HG03342 (cell line): Measurements from ENCODE around the gene MTMR12.
"Not testable (repeated sequence)": the region's sequence is repeated elsewhere in the genome, so short reads cannot be mapped to it uniquely, and the experiment has no call there.

Experiments used
- ATAC-seq: cut with Tn5 transposase; IDR thresholded peaks from one replicate; pipeline ENCODE4 v1.9.1; 2021; ENCODE audit warnings: mild to moderate bottlenecking, moderate library complexity; ENCODE audit not compliant: unreplicated experiment

MTMR12 gene

DNA sequence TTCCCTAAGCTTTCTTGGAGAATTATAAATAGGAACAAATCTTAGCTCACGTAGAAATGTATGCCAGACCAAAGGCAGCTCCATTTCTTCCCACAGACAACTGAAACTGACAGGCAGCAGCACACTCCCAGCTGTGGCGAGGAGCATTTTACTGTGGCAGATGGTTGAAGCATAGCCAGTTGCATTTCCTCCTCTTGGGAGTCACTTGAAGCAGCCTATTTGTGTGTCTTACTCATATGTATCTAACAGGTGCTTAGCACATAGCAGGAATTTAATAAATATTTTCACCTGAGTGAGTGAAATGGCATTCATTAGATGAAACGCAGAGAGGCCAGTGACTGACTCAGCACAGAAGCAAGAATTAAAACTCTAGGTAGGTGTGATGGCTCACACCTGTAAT, 12.3 kb upstream of the MTMR12 start:
- peak; percentile 65 for ATAC-seq

DNA sequence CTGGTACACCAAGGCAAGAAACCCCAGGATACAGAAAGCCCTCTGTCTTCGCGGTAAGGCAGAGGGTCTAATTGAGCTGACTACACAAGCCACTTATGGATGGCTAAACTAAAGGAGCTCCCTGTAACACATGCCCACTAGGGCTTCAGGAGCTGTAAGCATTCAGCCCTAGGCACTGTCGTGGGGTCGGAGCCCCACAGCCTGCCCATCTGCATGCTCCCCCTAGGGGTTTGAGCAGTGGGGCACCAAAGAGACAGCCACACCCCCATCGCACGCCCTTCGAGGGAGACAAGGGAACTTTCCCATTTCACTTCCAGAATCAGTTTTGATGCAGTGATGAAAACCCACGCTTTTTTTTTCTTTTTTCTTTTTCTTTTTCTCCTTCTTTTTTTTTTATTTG, 11.0 kb upstream of the MTMR12 start:
- ATAC-seq = no peak

DNA sequence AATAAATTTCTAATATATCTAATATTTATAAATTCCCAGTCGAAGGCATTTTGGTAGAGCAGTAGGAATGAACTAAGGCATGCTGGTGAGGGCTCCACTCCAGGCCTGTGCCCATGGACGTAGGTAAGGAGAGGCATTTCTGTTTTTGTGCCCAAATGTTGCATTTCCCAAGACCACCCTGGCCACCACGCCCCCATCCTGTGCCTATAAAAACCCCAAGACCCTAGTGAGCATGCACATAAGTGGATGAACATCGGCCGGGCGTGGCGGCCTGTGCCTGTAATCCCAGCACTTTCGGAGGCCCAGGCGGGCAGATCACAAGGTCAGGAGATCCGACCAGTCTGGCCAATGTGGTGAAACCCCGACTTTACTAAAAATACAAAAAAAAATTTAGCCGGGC, 10.1 kb upstream of the MTMR12 start:
- no peak for ATAC-seq

DNA sequence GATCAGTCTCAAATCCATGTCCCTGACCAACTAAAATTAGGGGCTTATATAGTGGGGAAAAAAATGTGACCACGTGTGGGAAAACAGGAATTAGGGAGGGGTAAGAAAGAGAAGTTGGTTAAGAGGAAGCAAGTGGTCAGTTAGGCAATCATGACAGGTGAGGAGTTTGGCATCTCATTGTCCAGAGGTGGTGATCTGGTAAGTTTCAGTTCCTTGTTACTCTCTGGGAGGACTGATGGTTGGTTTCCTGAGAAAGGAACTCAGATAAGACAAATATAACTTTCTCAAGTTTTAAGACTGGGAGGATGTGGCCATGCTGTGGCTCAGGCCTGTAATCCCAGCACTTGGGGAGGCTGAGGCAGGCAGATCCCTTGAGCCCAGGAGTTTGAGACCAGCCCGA, 9.0 kb upstream of the MTMR12 start:
- not testable (repeated sequence) for ATAC-seq

DNA sequence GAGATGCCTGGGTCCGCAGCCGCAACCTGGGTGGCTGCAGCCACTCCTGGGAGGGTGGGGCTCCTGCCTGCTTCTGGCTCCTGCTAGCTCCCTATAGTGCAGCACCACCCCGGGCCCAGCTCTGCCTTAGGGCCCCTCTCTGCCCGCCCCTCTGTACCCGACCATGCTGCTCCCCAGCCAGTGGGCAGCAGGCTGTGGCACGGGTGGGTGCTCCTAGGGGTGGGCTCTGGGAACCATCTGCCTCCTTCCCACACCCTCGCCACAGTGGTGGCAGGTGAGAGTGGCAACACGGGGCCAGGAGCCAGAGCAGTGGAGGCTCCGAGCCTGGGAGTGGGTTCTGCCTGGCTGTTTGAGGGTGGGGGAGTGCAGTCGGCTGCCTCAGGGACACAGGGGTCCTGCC, 7.8 kb upstream of the MTMR12 start:
- no peak for ATAC-seq

DNA sequence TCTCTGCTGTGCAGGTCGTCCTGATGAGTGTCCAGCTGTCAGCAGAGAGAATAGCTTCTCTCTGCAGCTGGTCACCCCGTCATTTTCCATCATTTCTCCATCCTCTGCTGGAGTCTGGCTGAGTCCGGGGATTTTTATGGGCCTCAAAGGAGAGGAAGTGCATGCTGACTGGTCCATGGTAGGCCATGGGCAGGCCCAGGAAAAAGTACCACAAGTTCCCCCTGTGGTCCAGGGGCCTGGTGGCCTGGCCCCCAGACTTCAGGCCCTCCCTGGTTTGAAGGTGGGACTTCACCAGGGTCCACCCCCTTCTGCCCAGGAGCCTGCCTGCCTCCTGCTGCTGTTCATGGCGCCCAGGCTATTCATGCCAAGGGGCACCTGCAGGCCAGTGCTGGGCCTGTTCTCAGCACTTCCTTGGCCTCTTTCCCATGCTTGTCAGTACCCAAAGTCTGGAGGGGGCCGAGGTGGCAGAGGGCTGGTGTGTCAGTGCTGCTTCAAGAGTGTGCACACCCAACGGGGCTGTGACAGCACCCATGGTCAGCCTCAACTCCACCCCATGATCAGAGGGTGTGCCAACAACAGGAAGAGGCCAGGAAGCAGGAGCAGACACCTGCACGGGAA, 7.3 kb upstream of the MTMR12 start:
- no peak for ATAC-seq

DNA sequence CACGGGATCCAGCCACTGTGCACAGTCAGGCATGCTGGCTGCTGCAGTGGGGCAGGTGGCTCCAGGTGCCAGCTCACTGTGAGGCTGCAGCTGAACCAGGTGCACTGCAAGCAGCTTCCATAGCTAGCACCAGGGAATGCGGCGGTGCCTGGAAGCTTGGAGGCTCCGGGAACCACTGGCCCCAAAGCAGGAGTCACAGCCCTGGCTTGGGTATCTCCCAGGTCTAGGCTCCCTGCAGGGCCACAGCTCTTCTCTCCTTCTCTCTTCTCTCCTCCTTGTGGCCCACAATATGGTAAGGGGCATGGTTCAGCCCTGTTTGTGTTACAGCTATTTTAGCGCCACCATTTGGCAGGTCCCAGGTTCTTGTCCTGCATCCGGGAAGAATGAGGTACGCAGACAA, 6.7 kb upstream of the MTMR12 start:
- ATAC-seq = no peak

DNA sequence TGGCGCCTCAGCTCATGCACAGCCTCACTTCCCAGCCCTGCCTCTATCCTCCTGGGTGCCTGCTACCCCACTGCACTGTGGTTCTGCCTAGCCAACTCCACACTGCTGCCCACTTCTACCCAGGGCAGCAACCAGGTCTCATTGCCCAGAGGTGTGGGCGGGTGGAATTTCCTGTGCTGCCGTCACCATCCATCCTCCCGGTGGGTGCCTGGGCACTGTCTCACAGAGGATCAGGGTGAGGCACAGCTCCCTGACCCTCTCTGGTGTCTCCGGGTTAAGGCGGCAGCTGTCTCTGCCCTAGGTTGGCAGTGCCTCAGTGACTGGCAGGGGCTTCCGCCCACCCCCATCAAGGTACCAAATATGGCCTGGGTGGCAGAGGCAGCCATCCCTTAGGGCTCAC, 4.3 kb upstream of the MTMR12 start:
- ATAC-seq = no peak

DNA sequence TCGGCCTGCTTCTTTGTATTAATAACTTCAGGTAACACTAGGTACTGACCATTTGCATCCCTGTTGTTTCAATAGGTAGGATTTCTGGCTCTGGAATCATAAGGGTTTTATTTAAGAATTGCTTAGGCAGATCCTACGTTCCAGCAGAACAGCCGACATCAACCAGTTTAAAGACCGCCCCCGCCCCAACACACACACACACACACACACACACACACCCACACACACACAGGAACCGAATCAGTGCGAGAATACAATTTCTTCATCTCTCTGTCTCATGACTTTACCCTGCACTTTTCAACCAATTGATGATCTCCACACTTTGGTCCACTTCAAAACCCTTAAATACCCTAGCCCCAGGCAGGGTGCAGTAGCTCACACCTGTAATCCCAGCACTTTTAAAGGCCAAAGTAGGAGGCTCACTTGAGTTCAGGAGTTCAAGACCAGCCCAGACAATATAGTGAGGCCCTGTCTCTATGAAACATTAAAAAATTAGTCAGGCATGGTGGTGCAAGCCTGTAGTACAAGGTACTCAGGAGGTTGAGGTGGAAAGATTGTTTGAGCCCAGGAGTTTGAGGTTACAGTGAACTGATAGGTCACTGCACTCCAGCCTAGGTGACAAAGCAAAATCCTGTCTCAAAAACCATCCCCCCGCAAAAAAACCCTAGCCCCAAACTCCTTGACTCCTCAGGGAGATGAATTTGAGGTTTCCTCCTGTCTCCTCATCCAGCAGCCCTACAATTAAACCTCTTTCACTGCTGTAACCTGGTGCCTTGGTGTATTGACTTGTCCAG, 2.7 kb upstream of the MTMR12 start:
- ATAC-seq = no peak

DNA sequence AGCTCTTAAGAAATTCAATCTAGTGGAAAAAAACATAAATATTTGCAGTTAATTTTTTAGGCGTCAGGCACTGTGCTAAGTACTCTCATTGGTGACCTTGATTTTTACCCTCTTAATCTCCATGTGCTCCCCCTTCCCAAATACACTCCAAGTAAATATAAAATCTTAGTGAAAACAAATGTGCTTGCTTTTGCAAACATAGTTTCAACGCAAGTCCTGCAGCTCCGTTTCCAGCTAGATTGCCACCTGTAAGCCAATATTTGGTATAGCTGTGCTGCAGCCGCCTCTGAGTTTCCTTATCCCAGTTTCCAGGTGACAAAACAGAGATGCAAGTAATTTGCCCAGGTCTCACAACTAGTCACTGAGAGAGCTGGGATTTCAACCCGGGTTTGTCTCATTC, 1.9 kb upstream of the MTMR12 start:
- ATAC-seq = no peak

DNA sequence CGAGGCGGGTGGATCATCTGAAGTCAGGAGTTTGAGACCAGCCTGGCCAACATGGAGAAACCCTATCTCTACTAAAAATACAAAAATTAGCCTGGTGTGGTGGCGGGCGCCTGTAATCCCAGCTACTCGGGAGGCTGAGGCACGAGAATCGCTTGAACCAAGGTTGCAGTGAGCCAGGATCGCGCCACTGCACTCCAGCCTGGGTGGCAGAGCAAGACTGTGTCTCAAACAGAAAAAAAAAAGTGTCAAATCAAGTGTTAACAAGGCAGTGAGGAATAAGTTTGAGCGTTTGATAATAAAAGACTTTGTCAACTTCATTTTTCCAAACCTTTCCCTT, 1.4 kb upstream of the MTMR12 start:
- not testable (repeated sequence) for ATAC-seq

DNA sequence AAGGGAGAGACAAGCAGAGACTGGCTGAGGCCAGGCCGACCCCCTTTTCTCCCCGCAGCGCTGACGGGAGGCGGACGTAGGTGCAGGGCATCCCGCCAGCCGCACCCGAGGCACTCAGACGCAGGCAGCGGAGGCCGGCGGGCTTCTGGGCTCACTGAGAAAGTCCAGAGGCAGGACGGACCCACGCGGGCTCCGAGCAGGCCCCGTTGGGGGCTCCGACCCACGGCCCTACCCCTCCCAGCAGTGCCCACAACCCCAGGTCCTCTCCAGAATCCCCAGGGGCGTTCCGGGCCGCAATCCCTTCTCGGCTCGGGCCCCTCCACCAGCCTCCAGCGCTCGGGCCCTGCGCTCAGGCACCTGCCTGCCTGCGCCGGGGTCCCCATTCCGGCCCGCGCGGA, 543 bp downstream of the MTMR12 start:
- ATAC-seq = peak; percentile 24

DNA sequence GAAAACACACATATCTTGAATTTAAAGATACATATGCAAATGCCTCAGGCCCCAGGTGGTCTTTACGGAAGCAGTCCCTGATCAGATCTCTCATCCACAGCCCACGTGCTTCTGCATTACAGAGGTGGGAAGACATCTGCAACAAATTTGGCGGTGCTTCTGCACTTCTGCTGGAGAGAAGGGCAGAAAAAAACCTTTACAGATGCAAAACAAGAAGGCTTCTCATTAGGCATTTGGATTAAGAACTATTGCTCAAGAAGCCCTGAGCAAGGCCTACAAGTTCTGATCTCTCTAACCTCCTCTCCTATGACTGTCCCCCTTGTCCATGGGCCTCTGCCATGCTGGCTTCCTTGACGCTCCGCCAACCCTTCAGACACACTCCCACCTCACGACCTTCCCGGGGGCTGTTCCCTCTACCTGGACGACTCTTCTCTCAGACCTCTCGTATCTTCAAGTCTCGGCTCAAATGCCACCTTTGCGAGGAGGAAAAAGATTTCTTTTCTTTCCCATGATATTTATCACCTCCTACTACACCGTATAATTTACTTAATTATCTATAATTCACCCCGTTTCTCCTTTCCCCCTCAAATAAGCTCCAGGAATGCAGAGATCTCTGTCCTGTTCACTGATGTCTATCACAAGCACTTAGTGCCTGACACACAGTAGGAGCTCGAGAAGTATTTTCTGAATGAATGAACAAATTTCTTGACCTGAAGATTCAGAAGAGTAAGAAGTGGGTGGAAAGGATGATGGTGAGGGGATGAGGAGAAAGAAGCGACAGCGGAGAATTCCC, 1.1 kb downstream of the MTMR12 start:
- ATAC-seq = no peak

DNA sequence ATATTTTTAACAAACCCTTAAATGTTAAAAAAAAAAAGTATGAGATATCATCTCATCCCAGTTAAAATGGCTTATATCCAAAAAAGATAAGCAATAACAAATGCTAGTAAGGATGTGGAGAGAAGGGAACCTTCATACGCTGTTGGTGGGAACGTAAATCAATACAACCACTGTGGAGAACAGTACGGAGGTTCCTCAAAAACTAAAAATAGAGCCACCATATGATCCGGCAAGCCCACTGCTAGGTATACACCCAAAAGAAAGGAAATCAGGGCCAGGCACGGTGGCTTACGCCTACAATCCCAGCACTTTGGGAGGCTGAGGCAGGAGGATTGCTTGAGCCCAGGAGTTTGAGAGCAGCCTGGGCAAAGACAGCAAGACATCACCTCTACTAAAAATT, 3.0 kb downstream of the MTMR12 start:
- ATAC-seq = no peak

DNA sequence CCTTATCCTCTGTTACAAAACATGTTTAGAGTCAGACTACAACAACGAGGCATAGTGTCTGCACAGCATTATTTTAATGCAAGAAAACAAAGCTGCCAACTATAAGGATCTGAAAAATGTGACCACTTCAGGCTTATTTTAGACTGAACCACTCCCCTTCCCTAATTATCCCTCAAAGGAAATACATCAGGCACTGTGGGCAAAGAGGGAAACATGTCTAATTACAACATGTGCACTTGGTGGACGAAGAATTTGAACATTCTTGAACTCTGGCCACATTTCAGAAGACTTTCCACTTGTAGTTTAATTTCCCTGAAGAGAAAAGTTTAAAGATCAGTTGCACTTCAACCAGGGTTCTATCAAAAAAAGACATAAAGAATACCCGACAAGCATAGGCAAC, 3.8 kb downstream of the MTMR12 start:
- ATAC-seq = no peak

DNA sequence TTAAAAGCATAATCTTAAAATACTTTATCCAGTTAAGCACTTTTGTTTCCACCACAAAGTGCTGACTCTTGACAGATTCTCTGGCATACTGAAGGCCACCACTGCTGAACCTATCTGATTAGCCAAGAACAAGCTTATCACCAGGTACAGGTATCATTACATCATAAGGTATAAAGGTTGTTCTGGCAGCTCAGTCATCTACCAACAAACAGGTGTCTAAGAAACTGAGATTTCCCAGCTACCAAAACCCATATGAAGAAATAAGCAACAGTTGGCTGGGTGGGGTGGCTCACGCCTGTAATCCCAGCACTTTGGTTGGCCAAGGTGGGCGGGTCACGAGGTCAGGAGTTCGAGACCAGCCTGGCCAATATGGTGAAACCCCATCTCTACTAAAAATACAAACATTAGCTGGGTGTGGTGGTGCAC, 5.0 kb downstream of the MTMR12 start:
- no peak for ATAC-seq

DNA sequence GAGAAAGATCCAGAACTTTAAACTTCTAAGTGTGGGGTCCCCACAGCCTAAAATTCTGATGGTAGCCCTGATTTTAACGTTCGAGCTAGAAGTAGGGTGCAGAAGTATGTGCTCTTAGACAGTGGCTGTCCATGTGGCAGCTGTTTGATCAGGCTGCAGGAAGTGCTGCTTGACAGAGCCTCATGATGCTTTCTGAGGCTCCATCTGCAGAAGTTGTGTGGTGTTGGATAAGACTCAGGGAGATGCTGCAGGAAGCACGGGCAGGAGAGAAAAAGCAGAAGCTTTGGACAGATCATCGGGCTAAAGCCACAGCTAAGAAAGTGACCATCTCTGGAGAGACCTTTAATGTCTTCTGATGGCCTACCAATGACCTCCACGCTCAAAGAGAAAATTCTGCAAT, 8.1 kb downstream of the MTMR12 start:
- no peak for ATAC-seq

DNA sequence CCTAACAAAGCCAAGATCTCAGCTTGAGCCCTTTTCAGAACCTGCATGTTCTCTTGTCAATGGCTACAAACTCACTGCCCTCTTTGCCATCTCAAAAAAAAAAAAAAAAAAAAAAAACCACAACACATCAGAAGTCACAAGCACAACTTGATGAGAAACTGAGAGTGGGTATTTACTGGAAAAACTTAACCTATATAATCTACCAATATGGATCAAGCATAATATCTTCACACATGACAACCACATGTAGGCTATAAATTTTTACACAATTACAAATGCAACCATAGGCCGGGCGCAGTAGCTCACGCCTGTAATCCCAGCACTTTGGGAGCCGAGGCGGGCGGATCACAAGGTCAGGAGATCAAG, 9.0 kb downstream of the MTMR12 start:
- no peak for ATAC-seq

DNA sequence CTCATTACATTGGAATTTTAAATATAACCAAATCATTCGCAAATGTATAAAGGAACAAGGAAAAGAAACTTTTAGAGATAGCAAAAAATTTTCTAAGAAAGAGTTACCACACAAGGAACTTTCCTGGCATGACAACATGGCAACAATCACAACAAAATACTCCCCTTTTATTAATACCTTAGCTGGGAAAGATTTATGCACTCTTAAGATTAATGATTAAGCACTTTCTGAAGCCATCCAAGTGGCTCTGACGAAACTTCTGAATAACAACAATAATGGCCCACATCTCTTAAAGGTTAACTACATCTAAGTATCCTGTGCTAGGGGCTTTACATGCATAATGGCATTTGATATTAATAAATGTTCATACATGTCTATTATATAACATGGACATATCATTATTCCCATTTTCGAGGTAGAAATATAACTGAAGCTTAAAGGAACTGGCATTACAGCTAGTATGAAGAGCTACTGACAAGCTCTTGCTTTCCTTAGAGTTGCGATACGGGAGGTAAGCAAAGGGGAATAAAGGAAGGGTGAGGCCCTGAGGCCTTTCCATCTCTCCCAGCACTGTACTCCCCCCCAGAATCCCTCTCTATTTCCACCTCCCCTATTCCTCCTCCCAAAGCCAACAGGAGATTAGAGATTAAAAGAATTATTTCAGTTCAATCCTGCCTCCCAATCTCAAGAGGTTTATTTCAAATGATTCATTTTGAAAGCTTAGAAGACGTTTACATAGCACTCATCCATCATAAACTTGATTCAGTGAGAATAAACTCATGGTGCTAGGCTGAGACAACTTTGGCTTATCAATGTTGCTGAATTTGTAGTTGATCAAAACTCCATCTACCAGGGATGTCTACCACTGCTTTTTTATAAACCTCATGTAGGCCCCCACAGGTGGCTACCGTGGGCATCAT, 9.6 kb downstream of the MTMR12 start:
- ATAC-seq = no peak

DNA sequence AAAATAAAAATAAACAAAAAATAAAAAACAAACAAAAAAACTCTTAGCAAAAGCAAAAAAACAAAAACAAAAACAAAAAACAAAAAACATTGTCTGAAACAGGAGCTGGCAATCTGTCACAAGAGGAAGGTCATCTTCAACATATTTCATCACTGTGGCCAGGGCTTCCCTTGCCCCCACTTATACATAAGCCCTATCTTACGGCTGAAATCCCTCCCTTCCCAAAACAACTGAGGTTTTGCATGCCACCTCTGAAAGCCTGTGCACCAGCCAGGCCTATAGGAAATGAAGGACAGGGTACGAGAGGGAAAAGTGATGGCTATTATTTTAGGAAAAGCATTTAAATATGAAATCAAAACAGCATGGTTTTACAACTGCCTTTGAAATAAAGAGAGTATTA, 10.8 kb downstream of the MTMR12 start:
- no peak for ATAC-seq

DNA sequence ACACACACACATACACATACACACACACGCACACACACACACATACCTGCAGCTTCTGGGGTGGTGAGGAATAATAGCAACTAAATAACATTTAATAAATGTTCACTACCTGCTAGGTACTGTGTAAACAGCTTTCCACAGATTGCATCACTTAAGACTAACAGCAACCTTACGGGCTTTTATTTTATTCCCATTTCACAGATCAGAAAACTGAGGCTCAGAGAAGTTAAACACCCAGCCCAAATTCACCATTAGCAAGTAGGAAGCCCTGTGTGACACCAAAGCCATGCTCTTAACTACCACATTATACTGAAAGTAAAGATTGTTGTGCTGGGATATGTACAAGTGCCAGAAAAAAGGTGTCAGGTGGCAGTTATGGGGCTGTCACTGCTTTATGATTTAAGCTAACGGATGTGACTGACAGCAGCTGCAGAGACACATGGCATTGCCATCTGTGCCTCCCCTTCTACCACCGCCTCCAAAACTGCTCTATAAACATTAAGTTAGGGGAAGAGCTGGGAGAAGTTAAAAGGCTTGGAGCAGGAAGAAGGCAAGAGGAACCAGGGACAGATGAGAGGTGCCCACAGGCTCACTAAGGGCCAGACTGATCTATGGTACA, 13.6 kb downstream of the MTMR12 start:
- no peak for ATAC-seq
